Uterus (tissue), 4 donors: ENCODE results near the gene TLX2. TPM values are rescaled to one million over a fixed set of nuclear protein-coding genes. Genes with fewer than 3 reads are reported as not detected.

Experiments
- DNase-seq, 2 donors: peaks; one replicate each; pipeline ENCODE4 v3.0.0-alpha.2; 2019 to 2020
- H3K27ac ChIP-seq, 2 donors: fragments of 200-600 bp; sonication (generic); 1 replicate in 1 of 2; 2 replicates in 1 of 2; pipeline ENCODE4 v1.5.1; 2016 to 2018
- H3K27me3 ChIP-seq, 2 donors: fragments of 200-600 bp; sonication (generic); one replicate each; pipeline ENCODE4 v1.5.1; 2018 to 2019; ENCODE audit warnings: control low read depth in 1 of 2
- H3K36me3 ChIP-seq, 2 donors: fragments of 200-600 bp; sonication (generic); one replicate each; pipeline ENCODE4 v1.5.1; 2019; ENCODE audit warnings: control low read depth in 1 of 2
- H3K4me1 ChIP-seq, 2 donors: fragments of 200-600 bp; sonication (generic); one replicate each; pipeline ENCODE4 v1.5.1; 2018 to 2019; ENCODE audit warnings: control low read depth in 1 of 2
- H3K4me3 ChIP-seq, 2 donors: fragments of 200-600 bp; sonication (generic); 1 replicate in 1 of 2; 2 replicates in 1 of 2; pipeline ENCODE4 v1.5.1; 2018 to 2019; ENCODE audit warnings: mild to moderate bottlenecking in 1 of 2
- H3K9me3 ChIP-seq, 2 donors: fragments of 200-600 bp; sonication (generic); one replicate each; pipeline ENCODE4 v1.5.1; 2019; ENCODE audit warnings: control low read depth in 1 of 2
- CTCF ChIP-seq, 4 experiments: fragments of 200-600 bp in 2 of 4; fragments of 450-650 bp in 2 of 4; sonication (generic) in 2 of 4; IDR thresholded peaks; one replicate each; pipeline ENCODE4 v1.5.1; 2016 to 2019; ENCODE audit warnings: antibody characterized with exemption in 4 of 4, mild to moderate bottlenecking in 2 of 4, moderate library complexity in 1 of 4
- POLR2A ChIP-seq, 2 donors: fragments of 450-650 bp; IDR thresholded peaks; one replicate each; pipeline ENCODE4 v1.6.1; 2016; ENCODE audit warnings: antibody characterized with exemption in 2 of 2, mild to moderate bottlenecking in 1 of 2, moderate library complexity in 1 of 2
- intact Hi-C: fragments of 100-400 bp; cut with DNase I; formaldehyde crosslinking; loops from one replicate; pipeline ENCODE4 v1.15.1; 2023; ENCODE audit warnings: low total_unique reads
- total RNA-seq, 4 donors: library from RNA; depleted of rRNA in 3 of 4; stranded (reverse); fragments of >200 nt in 3 of 4; gene quantifications; one replicate each; pipeline versions ENCODE4 v1.1.0 to v1.2.4, GENCODE V29; 2014 to 2023
- donor health status: DM: yes; HTN: yes; CAD: no.

Gene TLX2
- total RNA-seq, 4 donors from 2014 or later = 0.55 TPM; not detected in 3

- DNase-seq = no peak
- H3K27ac ChIP-seq = no peak overlapping the region
- no peak for TF ChIP-seq POLR2A (IDR thresholded peaks at IDR 0.05)
- no peak for TF ChIP-seq CTCF (IDR thresholded peaks at IDR 0.05)
- H3K9me3 ChIP-seq = no peaks in the 10 kb centered on the region
- peaks cover 0 to 4% of the 10 kb centered on the region in 2 donors for H3K4me1 ChIP-seq
- H3K27me3 ChIP-seq = no peaks in the 10 kb centered on the region
- H3K36me3 ChIP-seq = no peaks in the 10 kb centered on the region
- no peak overlapping the region for H3K4me3 ChIP-seq
- intact Hi-C loops = no loop called here
Measured at GRCh38 chr2:74535440-74535965, 21.3 kb downstream of the TLX2 start.

- Histone ChIP-seq H3K36me3 (no peaks in the 10 kb centered on the region), H3K4me1 (no peaks in the 10 kb centered on the region), H3K9me3 (no peaks in the 10 kb centered on the region), H3K4me3 (no peak overlapping the region), H3K27ac (no peak overlapping the region), H3K27me3 (no peaks in the 10 kb centered on the region)
- intact Hi-C loops = no loop called here
- DNase-seq = no peak
- TF ChIP-seq POLR2A (IDR thresholded peaks at IDR 0.05) (no peak), CTCF (IDR thresholded peaks at IDR 0.05) (no peak)
Measured at GRCh38 chr2:74536166-74536950, 22.1 kb downstream of the TLX2 start.

- H3K27ac ChIP-seq = no peak overlapping the region
- no peaks in the 10 kb centered on the region for H3K9me3 ChIP-seq
- no peaks in the 10 kb centered on the region for H3K4me1 ChIP-seq
- DNase-seq = no peak
- intact Hi-C loops = no loop called here
- no peak overlapping the region for H3K4me3 ChIP-seq
- no peaks in the 10 kb centered on the region for H3K36me3 ChIP-seq
- no peak for TF ChIP-seq CTCF (IDR thresholded peaks at IDR 0.05)
- TF ChIP-seq POLR2A (IDR thresholded peaks at IDR 0.05) = no peak
- no peaks in the 10 kb centered on the region for H3K27me3 ChIP-seq
Measured at GRCh38 chr2:74537140-74537539, 22.9 kb downstream of the TLX2 start.

GRCh38 chr2:74538881-74539339 lies 24.7 kb downstream of the TLX2 start:
- intact Hi-C loops = no loop called here
- H3K4me1 ChIP-seq = no peaks in the 10 kb centered on the region
- no peak overlapping the region for H3K27ac ChIP-seq
- H3K4me3 ChIP-seq = no peak overlapping the region
- no peaks in the 10 kb centered on the region for H3K36me3 ChIP-seq
- no peaks in the 10 kb centered on the region for H3K27me3 ChIP-seq
- no peak for DNase-seq
- TF ChIP-seq CTCF (IDR thresholded peaks at IDR 0.05) = no peak
- no peak for TF ChIP-seq POLR2A (IDR thresholded peaks at IDR 0.05)
- no peaks in the 10 kb centered on the region for H3K9me3 ChIP-seq

GRCh38 chr2:74540291-74540690 lies 26.0 kb downstream of the TLX2 start:
- no peaks in the 10 kb centered on the region for H3K9me3 ChIP-seq

More at GRCh38 chr2:74540291-74540690, 26.0 kb downstream of the TLX2 start:
- Histone ChIP-seq H3K27me3 (no peaks in the 10 kb centered on the region), H3K27ac (no peak overlapping the region), H3K4me1 (no peaks in the 10 kb centered on the region), H3K4me3 (no peak overlapping the region), H3K36me3 (no peaks in the 10 kb centered on the region)
- no peak for TF ChIP-seq POLR2A (IDR thresholded peaks at IDR 0.05)
- no peak for TF ChIP-seq CTCF (IDR thresholded peaks at IDR 0.05)
- intact Hi-C loops = no loop called here
- DNase-seq = no peak
